OCI-LY7 (cell line): ENCODE data around the gene CDK5. TPM values are rescaled to one million over a fixed set of nuclear protein-coding genes. Genes with fewer than 3 reads are reported as not detected.
A peak's percentile ranks its signal among the peaks of the same experiment; 100 is the strongest.

Source experiments
- BruUV-seq: library from RNA; stranded (reverse); fragments of 400-500 nt; replicated peaks from 2 replicates; lab custom pipeline; 2021; lab: Mats Ljungman, UMichigan
- CTCF ChIA-PET: fragments of 300-600 bp; sonication (Branson Sonifier 250); formaldehyde crosslinking; loops from one replicate; lab custom pipeline; 2022; ENCODE audit warnings: antibody characterized with exemption; ENCODE audit not compliant: unreplicated experiment; lab: Charles Lee
- POLR2A ChIA-PET: fragments of 300-600 bp; sonication (Branson Sonifier 250); formaldehyde crosslinking; loops from one replicate; lab custom pipeline; 2022; ENCODE audit warnings: antibody characterized with exemption; lab: Charles Lee
- DNase-seq: peaks from one replicate; pipeline ENCODE4 v3.0.0-alpha.2; 2015; ENCODE audit warnings: low spot score
- H2AFZ ChIP-seq: fragments of 200-600 bp; sonication (generic), shearing (Covaris generic); 2 replicates; pipeline ENCODE4 v1.6.1; 2014; ENCODE audit warnings: mild to moderate bottlenecking, antibody characterized with exemption, low read length, moderate library complexity
- H3K27ac ChIP-seq: fragments of 200-600 bp; sonication (generic); 2 replicates; pipeline ENCODE4 v1.5.1; 2014; ENCODE audit warnings: mixed run types, low read depth, mild to moderate bottlenecking, moderate library complexity, low read length, inconsistent platforms; ENCODE audit not compliant: poor library complexity, severe bottlenecking
- H3K36me3 ChIP-seq: fragments of 200-600 bp; sonication (generic); 2 replicates; pipeline ENCODE4 v1.6.1; 2014; ENCODE audit warnings: mild to moderate bottlenecking, antibody characterized with exemption, low read length, moderate library complexity, mixed read lengths; ENCODE audit not compliant: insufficient read depth
- H3K4me1 ChIP-seq: fragments of 200-600 bp; sonication (generic); 2 replicates; pipeline ENCODE4 v1.5.1; 2014; ENCODE audit warnings: mild to moderate bottlenecking, low read length; ENCODE audit not compliant: insufficient read depth, poor library complexity, severe bottlenecking
- H3K4me2 ChIP-seq: fragments of 200-600 bp; sonication (generic); 2 replicates; pipeline ENCODE4 v1.6.1; 2014; ENCODE audit warnings: mild to moderate bottlenecking, low read length
- H3K4me3 ChIP-seq: fragments of 200-600 bp; sonication (generic); 2 replicates; pipeline ENCODE4 v1.5.1; 2014; ENCODE audit warnings: mild to moderate bottlenecking, low read depth, low read length; ENCODE audit not compliant: poor library complexity, severe bottlenecking
- H3K79me2 ChIP-seq: fragments of 200-600 bp; sonication (generic); 2 replicates; pipeline ENCODE4 v1.6.1; 2016; ENCODE audit warnings: low read depth, mild to moderate bottlenecking, low read length, moderate library complexity, mixed read lengths; ENCODE audit not compliant: insufficient read depth
- H3K9me2 ChIP-seq: fragments of 200-600 bp; sonication (generic); 2 replicates; pipeline ENCODE4 v1.6.1; 2016; ENCODE audit warnings: mild to moderate bottlenecking, low read length, mixed read lengths; ENCODE audit not compliant: insufficient read depth
- H3K9me3 ChIP-seq: fragments of 200-600 bp; sonication (generic); 2 replicates; pipeline ENCODE4 v1.6.1; 2014; ENCODE audit warnings: mild to moderate bottlenecking, mixed run types, low read length, mixed read lengths
- H4K20me1 ChIP-seq: fragments of 200-600 bp; sonication (generic); 2 replicates; pipeline ENCODE4 v1.6.1; 2014; ENCODE audit warnings: mild to moderate bottlenecking, antibody characterized with exemption, low read length, moderate library complexity, mixed read lengths; ENCODE audit not compliant: insufficient read depth
- EZH2phosphoT487 ChIP-seq: fragments of 200-600 bp; sonication (generic); IDR thresholded peaks from 2 replicates; pipeline ENCODE4 v1.6.1; 2018; ENCODE audit warnings: low read depth, borderline replicate concordance, mild to moderate bottlenecking, mixed run types, antibody characterized with exemption, low read length, moderate library complexity, mixed read lengths
- intact Hi-C: fragments of 100-400 bp; cut with micrococcal nuclease; formaldehyde crosslinking; loops from one replicate; pipeline ENCODE4 v1.10.0; 2022; ENCODE audit not compliant: unreplicated experiment
- total RNA-seq, 2 experiments: library from RNA; depleted of rRNA in 1 of 2; stranded (reverse); fragments of >200 nt in 1 of 2; shearing (Covaris generic) in 1 of 2; gene quantifications; 2 replicates each; pipeline ENCODE4 v1.2.3, GENCODE V29; 2014 to 2022
- TF ChIP-seq, protein P1 (sequence below): fragments of 200-600 bp; sonication (generic); conservative IDR thresholded peaks from 2 replicates; pipeline ENCODE4 v1.5.1; 2014; ENCODE audit warnings: mild to moderate bottlenecking, antibody characterized with exemption, low read length, moderate library complexity, mixed read lengths

Gene CDK5
- total RNA-seq, 2 experiments from 2014 or later: 23.7 to 30.9 TPM

- Histone ChIP-seq H3K9me2 (no peaks in the 10 kb centered on the region), H3K27ac (no peak overlapping the region), H3K9me3 (no peaks in the 10 kb centered on the region), H3K36me3 (peaks cover 29% of the 10 kb centered on the region), H3K4me3 (no peak overlapping the region), H3K4me2 (no peak overlapping the region), H3K4me1 (peaks cover 28% of the 10 kb centered on the region), H2AFZ (no peak overlapping the region), H4K20me1 (no peaks in the 10 kb centered on the region), H3K79me2 (peaks cover 14% of the 10 kb centered on the region; the same call in 1 of the 2 replicates)
- TF ChIP-seq EZH2phosphoT487: no peak
- TF ChIP-seq, protein P1, sequence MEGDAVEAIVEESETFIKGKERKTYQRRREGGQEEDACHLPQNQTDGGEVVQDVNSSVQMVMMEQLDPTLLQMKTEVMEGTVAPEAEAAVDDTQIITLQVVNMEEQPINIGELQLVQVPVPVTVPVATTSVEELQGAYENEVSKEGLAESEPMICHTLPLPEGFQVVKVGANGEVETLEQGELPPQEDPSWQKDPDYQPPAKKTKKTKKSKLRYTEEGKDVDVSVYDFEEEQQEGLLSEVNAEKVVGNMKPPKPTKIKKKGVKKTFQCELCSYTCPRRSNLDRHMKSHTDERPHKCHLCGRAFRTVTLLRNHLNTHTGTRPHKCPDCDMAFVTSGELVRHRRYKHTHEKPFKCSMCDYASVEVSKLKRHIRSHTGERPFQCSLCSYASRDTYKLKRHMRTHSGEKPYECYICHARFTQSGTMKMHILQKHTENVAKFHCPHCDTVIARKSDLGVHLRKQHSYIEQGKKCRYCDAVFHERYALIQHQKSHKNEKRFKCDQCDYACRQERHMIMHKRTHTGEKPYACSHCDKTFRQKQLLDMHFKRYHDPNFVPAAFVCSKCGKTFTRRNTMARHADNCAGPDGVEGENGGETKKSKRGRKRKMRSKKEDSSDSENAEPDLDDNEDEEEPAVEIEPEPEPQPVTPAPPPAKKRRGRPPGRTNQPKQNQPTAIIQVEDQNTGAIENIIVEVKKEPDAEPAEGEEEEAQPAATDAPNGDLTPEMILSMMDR: no peak
- POLR2A ChIA-PET: no interaction called here
- intact Hi-C loops: no loop called here
- CTCF ChIA-PET: no interaction called here
- BruUV-seq: no TSS peak
- DNase-seq: no peak
Observed at GRCh38 chr7:151062111-151062398, 4.4 kb upstream of the CDK5 start.

DNA sequence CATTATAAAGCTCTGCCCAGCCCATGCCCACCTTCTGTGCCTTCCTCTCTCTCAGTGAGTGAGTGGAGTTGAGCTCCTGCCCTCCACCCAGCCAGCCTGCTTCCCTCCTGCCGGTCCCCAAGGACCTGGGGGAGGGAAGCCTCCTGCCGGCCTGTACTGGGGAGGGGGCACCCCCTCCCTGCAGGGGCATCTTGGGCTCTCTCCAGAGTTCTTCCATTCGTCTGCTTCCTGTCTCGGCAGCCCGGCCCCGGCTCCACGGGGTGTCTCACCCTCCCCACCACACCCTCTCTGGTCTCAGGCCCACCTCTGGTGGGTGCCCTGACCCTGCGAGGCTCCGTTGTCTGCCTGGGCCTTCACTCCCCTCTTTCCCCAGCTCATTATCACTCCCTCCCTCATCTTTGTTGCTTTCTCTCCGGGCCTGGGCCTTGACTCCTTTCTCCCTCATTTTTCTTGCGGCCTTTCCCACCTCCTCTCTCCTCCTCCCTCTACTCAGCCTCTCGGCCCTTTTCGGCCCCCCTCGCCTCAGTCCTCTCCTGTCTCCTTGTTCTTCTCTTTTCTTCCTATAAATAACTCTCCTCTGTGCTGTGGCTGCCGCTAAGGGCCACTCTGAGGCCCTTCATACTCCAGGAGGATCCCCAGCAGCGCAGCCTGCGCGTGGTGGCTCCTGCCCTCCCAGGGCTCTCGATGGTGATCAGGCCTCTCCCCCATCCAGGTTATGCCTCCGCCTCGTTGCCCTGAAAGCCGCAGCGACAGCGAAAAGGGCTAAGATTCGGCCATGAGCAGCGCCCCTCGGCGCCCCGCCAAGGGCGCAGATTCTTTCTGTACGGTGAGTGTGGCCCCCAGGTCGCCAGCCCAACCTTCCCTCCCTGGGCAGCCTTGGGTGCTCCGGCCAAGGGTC lies 3.8 kb upstream of the CDK5 start:
- BruUV-seq: no TSS peak
- no peak for TF ChIP-seq EZH2phosphoT487
- TF ChIP-seq, protein P1: no peak
- Histone ChIP-seq H3K9me2 (no peaks in the 10 kb centered on the region), H3K4me3 (peak overlapping the region; percentile 98), H3K4me2 (peak overlapping the region; percentile 98), H3K79me2 (peaks cover 14% of the 10 kb centered on the region; the same call in 1 of the 2 replicates), H3K27ac (no peak overlapping the region), H2AFZ (no peak overlapping the region), H3K4me1 (peaks cover 33% of the 10 kb centered on the region), H3K36me3 (peaks cover 23% of the 10 kb centered on the region), H4K20me1 (no peaks in the 10 kb centered on the region), H3K9me3 (no peaks in the 10 kb centered on the region)
- intact Hi-C loops: no loop called here
- no peak for DNase-seq
- CTCF ChIA-PET: no interaction called here
- POLR2A ChIA-PET: interaction anchor here (0.9 kb wide), 1 partner anchor 33 kb away, joined by 3 read pairs; the partner anchor contains the start of gene ABCB8
